Subcutaneous abdominal adipose tissue (tissue), 5 donors: Measurements from ENCODE around the gene SMAD5.

ENCODE experiments used
- H3K27ac ChIP-seq: one replicate; pipeline ENCODE4 v1.7.0; 2013; ENCODE audit warnings: low read depth, mild to moderate bottlenecking, inconsistent platforms, low read length, moderate library complexity
- H3K27me3 ChIP-seq, 5 donors: one replicate each; pipeline ENCODE4 v1.7.0; 2013; ENCODE audit warnings: low read length in 5 of 5, inconsistent platforms in 1 of 5; ENCODE audit not compliant: control insufficient read depth in 5 of 5, insufficient read depth in 4 of 5
- H3K36me3 ChIP-seq, 5 donors: one replicate each; pipeline ENCODE4 v1.7.0; 2013; ENCODE audit warnings: low read length in 5 of 5; ENCODE audit not compliant: control insufficient read depth in 5 of 5, insufficient read depth in 5 of 5
- H3K4me1 ChIP-seq, 5 donors: one replicate each; pipeline ENCODE4 v1.7.0; 2013; ENCODE audit warnings: low read length in 5 of 5, mild to moderate bottlenecking in 3 of 5, moderate library complexity in 1 of 5; ENCODE audit not compliant: control insufficient read depth in 5 of 5, insufficient read depth in 5 of 5
- H3K4me3 ChIP-seq, 5 donors: one replicate each; pipeline ENCODE4 v1.7.0; 2013; ENCODE audit warnings: low read length in 5 of 5, low read depth in 1 of 5
- H3K9ac ChIP-seq, 5 donors: one replicate each; pipeline ENCODE4 v1.7.0; 2013; ENCODE audit warnings: low read length in 5 of 5, mild to moderate bottlenecking in 4 of 5, moderate library complexity in 3 of 5
- H3K9me3 ChIP-seq, 5 donors: one replicate each; pipeline ENCODE4 v1.7.0; 2013; ENCODE audit warnings: low read length in 5 of 5; ENCODE audit not compliant: control insufficient read depth in 5 of 5
- donor health status: healthy.
- donor health status: healthy.
- donor health status: healthy.
- donor health status: healthy.
- donor health status: healthy.

SMAD5 gene

DNA sequence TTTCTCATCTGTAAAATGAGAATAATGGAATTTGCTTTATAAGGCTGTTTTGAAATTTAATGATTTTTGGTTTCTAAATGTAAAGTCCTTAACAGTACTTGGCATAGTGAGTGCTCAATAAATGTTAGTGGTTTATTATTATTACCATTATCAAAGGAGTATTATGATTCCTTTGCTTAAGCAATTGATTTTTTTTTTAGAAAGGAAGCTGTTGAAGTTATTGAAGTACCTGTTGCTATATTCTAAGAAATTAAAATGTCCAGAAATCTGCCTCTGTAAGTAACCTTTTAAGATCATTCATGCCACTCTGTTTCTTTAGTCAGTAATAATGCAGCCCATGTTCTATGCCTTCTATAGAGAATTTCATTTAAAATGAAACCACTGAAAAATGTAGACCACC, 15.0 kb downstream of the SMAD5 start:
- Histone ChIP-seq H3K27me3 (no peaks in the 10 kb centered on the region), H3K27ac (no peak overlapping the region), H3K4me3 (no peak overlapping the region), H3K36me3 (peaks cover 0 to 10% (median 4%) of the 10 kb centered on the region in 5 donors), H3K9me3 (no peaks in the 10 kb centered on the region), H3K4me1 (peaks cover 0 to 24% (median 10%) of the 10 kb centered on the region in 5 donors), H3K9ac (no peak overlapping the region)

DNA sequence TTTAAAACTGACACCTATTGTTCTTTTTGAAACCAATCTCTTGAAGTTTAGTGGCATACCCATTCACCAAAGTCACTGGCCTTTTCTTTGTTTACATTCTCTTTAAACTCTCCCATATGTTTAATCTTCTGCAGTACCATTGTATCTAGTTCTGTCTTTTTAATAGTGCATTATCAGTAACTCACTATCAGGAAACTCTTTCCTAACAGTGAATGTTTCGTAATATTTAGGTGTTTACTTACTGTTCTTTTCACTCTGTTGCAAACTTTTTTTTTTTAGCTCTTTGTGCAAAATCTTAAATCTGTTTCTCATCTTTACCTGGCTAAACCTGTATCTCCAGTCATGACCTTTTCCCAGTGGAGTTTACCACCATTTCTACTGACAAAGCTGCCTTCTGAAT, 17.2 kb downstream of the SMAD5 start:
- H3K27ac ChIP-seq = no peak overlapping the region
- no peaks in the 10 kb centered on the region for H3K27me3 ChIP-seq
- H3K4me1 ChIP-seq = peaks cover 0 to 13% (median 10%) of the 10 kb centered on the region in 5 donors
- no peak overlapping the region for H3K9ac ChIP-seq
- H3K9me3 ChIP-seq = no peaks in the 10 kb centered on the region
- H3K4me3 ChIP-seq = no peak overlapping the region
- peaks cover 15 to 25% (median 18%) of the 10 kb centered on the region in 5 donors for H3K36me3 ChIP-seq

DNA sequence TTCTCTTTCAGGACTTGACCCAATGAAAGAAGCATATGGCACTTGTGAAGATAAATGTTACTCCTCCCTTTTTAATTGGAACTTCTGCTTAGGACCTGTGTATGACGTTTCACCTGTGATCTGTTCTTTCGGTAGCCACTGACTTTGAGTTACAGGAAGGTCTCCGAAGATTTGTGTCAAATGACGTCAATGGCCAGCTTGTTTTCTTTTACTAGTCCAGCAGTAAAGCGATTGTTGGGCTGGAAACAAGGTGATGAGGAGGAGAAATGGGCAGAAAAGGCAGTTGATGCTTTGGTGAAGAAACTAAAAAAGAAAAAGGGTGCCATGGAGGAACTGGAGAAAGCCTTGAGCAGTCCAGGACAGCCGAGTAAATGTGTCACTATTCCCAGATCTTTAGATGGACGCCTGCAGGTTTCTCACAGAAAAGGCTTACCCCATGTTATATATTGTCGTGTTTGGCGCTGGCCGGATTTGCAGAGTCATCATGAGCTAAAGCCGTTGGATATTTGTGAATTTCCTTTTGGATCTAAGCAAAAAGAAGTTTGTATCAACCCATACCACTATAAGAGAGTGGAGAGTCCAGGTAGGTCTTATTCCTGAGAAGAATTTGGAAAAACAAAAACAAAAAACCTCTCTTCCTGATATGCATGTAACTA, 21.1 kb downstream of the SMAD5 start:
- H3K9ac ChIP-seq = no peak overlapping the region
- no peaks in the 10 kb centered on the region for H3K9me3 ChIP-seq
- H3K36me3 ChIP-seq = peaks cover 28 to 46% (median 36%) of the 10 kb centered on the region in 5 donors
- no peak overlapping the region for H3K27ac ChIP-seq
- no peaks in the 10 kb centered on the region for H3K27me3 ChIP-seq
- peaks cover 0 to 3% (median 0%) of the 10 kb centered on the region in 5 donors for H3K4me1 ChIP-seq
- H3K4me3 ChIP-seq = no peak overlapping the region

DNA sequence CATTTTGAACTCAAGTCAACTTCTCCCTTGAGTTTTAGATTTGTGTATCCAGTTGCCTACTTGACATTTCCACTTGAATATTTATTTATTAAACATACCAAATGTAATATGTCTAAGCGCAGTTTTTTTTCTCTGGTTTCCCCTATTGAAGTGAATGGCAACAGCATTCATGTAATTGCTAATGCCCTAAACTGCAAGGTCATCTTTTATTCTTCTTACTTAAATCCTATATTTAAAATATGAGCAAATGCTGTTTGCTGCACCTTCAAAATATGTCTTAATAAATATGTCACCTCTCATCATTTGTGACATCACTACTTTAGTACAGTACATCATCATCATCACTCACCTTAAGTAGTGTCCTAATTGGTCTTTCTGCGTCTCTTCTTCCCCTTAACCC, 22.4 kb downstream of the SMAD5 start:
- H3K4me1 ChIP-seq = peaks cover 0 to 3% (median 3%) of the 10 kb centered on the region in 5 donors

DNA sequence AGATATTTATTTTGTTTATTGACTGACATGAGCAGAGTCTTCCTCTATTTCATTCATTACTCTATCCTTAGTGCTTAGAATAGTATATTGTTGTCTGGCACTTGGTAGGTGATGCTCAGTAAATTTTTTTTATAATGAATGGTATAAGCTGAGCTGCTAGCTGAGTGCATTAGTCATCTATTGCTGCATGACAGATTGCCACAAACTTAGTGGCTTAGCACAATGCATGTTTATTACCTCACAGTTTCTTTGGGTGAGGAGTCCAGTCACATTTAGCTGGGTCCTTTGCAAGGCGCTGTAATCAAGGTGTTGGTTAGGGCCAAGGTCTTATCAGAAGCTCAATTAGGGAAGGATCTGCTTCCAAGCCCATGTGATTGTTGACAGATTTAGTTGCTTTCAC, 23.1 kb downstream of the SMAD5 start:
- Histone ChIP-seq H3K4me1 (peaks cover 0 to 3% (median 3%) of the 10 kb centered on the region in 5 donors), H3K36me3 (peaks cover 28 to 47% (median 36%) of the 10 kb centered on the region in 5 donors), H3K27ac (no peak overlapping the region), H3K4me3 (no peak overlapping the region), H3K9me3 (no peaks in the 10 kb centered on the region), H3K9ac (no peak overlapping the region), H3K27me3 (no peaks in the 10 kb centered on the region)

More for the DNA sequence above, 22.4 kb downstream of the SMAD5 start:
- H3K27ac ChIP-seq = no peak overlapping the region
- H3K9me3 ChIP-seq = no peaks in the 10 kb centered on the region
- no peak overlapping the region for H3K4me3 ChIP-seq
- no peak overlapping the region for H3K9ac ChIP-seq
- no peaks in the 10 kb centered on the region for H3K27me3 ChIP-seq
- H3K36me3 ChIP-seq = peaks cover 28 to 46% (median 36%) of the 10 kb centered on the region in 5 donors

DNA sequence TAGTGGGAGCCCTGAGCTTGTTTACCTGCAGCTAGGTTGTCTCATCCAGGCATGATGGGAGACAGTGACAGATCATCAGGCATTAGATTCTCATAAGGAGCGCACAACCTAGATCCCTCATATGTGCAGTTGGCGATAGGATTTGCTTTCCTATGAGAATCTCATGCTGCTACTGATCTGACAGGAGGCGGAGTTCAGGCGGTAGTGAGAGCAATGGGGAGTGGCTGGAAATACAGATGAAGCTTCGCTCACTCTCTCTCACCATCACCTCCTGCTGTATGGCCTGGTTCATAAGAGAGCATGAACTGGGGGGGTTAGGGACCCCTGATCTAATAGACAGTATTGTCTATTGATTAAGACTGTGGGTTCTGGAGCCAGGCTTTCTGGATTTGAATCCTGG, 24.9 kb downstream of the SMAD5 start:
- Histone ChIP-seq H3K27me3 (no peaks in the 10 kb centered on the region), H3K9me3 (no peaks in the 10 kb centered on the region), H3K4me3 (no peak overlapping the region), H3K36me3 (peaks cover 33 to 48% (median 39%) of the 10 kb centered on the region in 5 donors), H3K9ac (no peak overlapping the region), H3K4me1 (peaks cover 0 to 3% (median 3%) of the 10 kb centered on the region in 5 donors), H3K27ac (no peak overlapping the region)

DNA sequence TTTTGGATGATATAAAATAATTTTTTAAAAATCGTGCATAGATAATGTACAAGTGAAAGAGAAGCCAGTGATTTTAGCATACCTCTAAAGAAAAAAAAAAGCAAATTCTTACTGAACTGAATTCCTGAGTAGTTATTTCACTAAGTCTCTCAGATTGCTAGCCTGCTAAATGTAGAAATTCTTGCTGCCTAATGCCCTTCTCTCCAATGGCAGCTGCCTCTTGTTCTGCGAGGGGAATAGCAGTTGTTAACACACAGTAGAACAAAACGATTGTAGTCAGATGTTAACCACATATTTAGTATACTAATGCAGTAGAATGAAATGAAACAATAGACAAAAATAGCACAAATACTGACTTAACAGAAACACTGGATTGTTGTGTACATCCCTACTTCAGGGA, 26.8 kb downstream of the SMAD5 start:
- H3K9ac ChIP-seq = no peak overlapping the region
- no peak overlapping the region for H3K4me3 ChIP-seq
- no peaks in the 10 kb centered on the region for H3K9me3 ChIP-seq
- H3K27me3 ChIP-seq = no peaks in the 10 kb centered on the region
- H3K27ac ChIP-seq = no peak overlapping the region
- peaks cover 33 to 47% (median 35%) of the 10 kb centered on the region in 5 donors for H3K36me3 ChIP-seq
- H3K4me1 ChIP-seq = peaks cover 0 to 3% (median 3%) of the 10 kb centered on the region in 5 donors

DNA sequence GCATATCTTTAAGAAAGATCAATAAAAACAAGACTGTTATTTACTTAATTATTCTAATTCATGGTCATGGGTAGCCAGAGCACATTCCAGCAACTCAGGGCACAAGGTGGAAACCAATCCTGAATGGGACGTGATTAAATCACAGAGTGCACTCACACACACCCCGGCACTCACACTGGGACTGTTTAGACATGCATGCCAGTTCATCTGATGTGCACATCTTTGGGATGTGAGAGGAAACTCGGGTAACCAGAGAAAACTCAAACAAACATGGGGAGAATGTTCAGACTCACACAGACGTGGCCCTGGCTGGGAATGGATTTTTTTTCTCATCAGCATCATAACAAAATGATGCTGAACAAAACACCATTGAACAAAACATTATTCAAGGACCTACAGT, 29.4 kb downstream of the SMAD5 start:
- H3K36me3 ChIP-seq = peaks cover 14 to 27% (median 20%) of the 10 kb centered on the region in 5 donors

DNA sequence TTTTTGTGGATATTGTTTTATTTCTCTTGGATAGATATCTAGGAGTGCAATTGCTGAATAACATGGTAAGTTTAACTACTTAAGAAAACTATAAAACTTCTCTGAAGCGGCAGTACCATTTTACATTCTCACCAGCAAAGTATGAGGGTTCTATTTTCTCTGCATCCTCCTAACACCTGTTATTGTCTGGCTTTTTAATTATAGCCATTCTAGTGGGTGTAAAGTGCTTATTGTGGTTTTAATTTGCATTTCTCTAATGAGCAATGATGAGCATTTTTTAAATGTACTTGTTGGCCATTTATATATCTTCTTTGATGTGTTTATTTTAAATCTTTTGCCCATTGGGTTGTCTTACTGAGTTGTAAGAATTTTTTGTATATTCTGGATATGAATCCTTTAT, 31.6 kb downstream of the SMAD5 start:
- Histone ChIP-seq H3K9ac (no peak overlapping the region), H3K4me3 (no peak overlapping the region), H3K9me3 (no peaks in the 10 kb centered on the region), H3K27ac (no peak overlapping the region), H3K4me1 (peaks cover 0 to 3% (median 0%) of the 10 kb centered on the region in 5 donors), H3K36me3 (peaks cover 18 to 31% (median 26%) of the 10 kb centered on the region in 5 donors), H3K27me3 (no peaks in the 10 kb centered on the region)

More for the DNA sequence above, 29.4 kb downstream of the SMAD5 start:
- Histone ChIP-seq H3K9ac (no peak overlapping the region), H3K4me1 (peaks cover 0 to 3% (median 0%) of the 10 kb centered on the region in 5 donors), H3K4me3 (no peak overlapping the region), H3K27ac (no peak overlapping the region), H3K27me3 (no peaks in the 10 kb centered on the region), H3K9me3 (no peaks in the 10 kb centered on the region)

DNA sequence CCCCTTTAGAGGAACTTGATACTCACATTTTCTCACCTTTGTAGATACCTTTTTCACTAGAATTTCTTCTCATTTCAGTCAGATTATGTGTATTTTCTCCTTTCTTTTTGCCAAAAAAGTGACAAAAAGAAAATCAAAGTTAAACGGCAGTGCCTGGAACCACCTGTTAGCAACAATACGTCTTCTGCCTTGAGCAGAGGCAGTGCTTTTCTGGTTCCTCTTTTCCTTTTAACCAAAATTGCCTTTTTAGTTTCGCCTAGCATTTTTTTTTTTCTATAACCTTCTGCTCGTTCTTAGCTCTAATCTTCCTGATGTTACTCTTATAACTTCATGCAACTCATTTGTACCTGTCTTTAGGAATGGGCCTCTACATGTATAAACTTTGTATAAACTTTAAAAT, 34.3 kb downstream of the SMAD5 start:
- Histone ChIP-seq H3K4me1 (no peaks in the 10 kb centered on the region), H3K27ac (no peak overlapping the region), H3K9ac (no peak overlapping the region), H3K36me3 (peaks cover 13 to 36% (median 28%) of the 10 kb centered on the region in 5 donors), H3K27me3 (no peaks in the 10 kb centered on the region), H3K9me3 (no peaks in the 10 kb centered on the region), H3K4me3 (no peak overlapping the region)
